Measurements from ENCODE around the gene ULK4.

ULK4 gene

GRCh38 chr3:41708176-41708575 is 253.7 kb downstream of the ULK4 start:
- H2AFZ ChIP-seq (ENCODE audit: low read length): no peak overlapping the region
- H3K36me3 ChIP-seq (ENCODE audit: insufficient read depth, low read length): no peaks in the 10 kb centered on the region
- no peaks in the 10 kb centered on the region for H3K9me2 ChIP-seq (replicated peaks; ENCODE audit: low read depth, low read length)
- TF ChIP-seq, protein P1, sequence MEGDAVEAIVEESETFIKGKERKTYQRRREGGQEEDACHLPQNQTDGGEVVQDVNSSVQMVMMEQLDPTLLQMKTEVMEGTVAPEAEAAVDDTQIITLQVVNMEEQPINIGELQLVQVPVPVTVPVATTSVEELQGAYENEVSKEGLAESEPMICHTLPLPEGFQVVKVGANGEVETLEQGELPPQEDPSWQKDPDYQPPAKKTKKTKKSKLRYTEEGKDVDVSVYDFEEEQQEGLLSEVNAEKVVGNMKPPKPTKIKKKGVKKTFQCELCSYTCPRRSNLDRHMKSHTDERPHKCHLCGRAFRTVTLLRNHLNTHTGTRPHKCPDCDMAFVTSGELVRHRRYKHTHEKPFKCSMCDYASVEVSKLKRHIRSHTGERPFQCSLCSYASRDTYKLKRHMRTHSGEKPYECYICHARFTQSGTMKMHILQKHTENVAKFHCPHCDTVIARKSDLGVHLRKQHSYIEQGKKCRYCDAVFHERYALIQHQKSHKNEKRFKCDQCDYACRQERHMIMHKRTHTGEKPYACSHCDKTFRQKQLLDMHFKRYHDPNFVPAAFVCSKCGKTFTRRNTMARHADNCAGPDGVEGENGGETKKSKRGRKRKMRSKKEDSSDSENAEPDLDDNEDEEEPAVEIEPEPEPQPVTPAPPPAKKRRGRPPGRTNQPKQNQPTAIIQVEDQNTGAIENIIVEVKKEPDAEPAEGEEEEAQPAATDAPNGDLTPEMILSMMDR (conservative IDR thresholded peaks at IDR 0.05; ENCODE audit: low read length): no peak
- TF ChIP-seq EZH2phosphoT487 (IDR thresholded peaks at IDR 0.05; ENCODE audit: borderline replicate concordance): no peak
- H3K27me3 ChIP-seq (ENCODE audit: insufficient read depth, low read length, poor library complexity, severe bottlenecking): no peaks in the 10 kb centered on the region
- no peaks in the 10 kb centered on the region for H3K9me3 ChIP-seq (ENCODE audit: insufficient read depth, low read depth, low read length)
- no peaks in the 10 kb centered on the region for H3K79me2 ChIP-seq (ENCODE audit: insufficient read depth, low read length)
- no peaks in the 10 kb centered on the region for H4K20me1 ChIP-seq (ENCODE audit: insufficient read depth, low read length, poor library complexity, severe bottlenecking)
- peaks cover 7% of the 10 kb centered on the region for H3K4me1 ChIP-seq (ENCODE audit: insufficient read depth, low read length, poor library complexity, severe bottlenecking)
- H3K4me2 ChIP-seq (ENCODE audit: low read depth, low read length, poor library complexity, severe bottlenecking): no peak overlapping the region
- H3F3A ChIP-seq (ENCODE audit: low read depth): no peaks in the 10 kb centered on the region
- H3K4me3 ChIP-seq (ENCODE audit: low read length, poor library complexity, severe bottlenecking): no peak overlapping the region
- H3K9ac ChIP-seq (ENCODE audit: low read depth, low read length, poor library complexity, severe bottlenecking): no peak overlapping the region

DNA sequence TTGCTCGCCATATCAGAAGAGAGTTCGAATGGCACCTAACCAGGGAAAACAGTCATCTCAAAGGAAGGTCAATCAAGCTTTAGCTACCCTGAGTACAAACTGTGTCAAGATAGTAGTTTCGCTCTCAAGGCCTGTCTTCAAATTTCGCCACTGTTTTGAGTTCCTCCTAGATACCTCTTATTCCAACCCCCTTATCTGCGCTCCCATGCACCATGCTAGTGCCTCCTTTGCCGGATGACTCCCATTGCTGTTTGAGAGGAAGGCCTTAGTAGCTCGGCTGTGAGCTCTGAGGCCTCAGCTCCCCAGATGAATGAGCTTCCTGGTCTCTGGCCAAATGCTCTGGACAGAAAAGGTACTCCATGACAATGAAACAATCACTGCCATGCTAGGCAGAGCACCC is 256.0 kb downstream of the ULK4 start:
- Histone ChIP-seq H3K4me2 (ENCODE audit: low read depth, low read length, poor library complexity, severe bottlenecking) (no peak overlapping the region), H3K36me3 (ENCODE audit: insufficient read depth, low read length) (no peaks in the 10 kb centered on the region), H3K9me2 (replicated peaks; ENCODE audit: low read depth, low read length) (no peaks in the 10 kb centered on the region), H3K4me3 (ENCODE audit: low read length, poor library complexity, severe bottlenecking) (no peak overlapping the region), H3K27me3 (ENCODE audit: insufficient read depth, low read length, poor library complexity, severe bottlenecking) (no peaks in the 10 kb centered on the region), H3K9ac (ENCODE audit: low read depth, low read length, poor library complexity, severe bottlenecking) (no peak overlapping the region), H3K9me3 (ENCODE audit: insufficient read depth, low read depth, low read length) (no peaks in the 10 kb centered on the region), H3K79me2 (ENCODE audit: insufficient read depth, low read length) (no peaks in the 10 kb centered on the region), H4K20me1 (ENCODE audit: insufficient read depth, low read length, poor library complexity, severe bottlenecking) (no peaks in the 10 kb centered on the region), H2AFZ (ENCODE audit: low read length) (no peak overlapping the region), H3F3A (ENCODE audit: low read depth) (no peaks in the 10 kb centered on the region), H3K4me1 (ENCODE audit: insufficient read depth, low read length, poor library complexity, severe bottlenecking) (no peaks in the 10 kb centered on the region)
- no peak for TF ChIP-seq EZH2phosphoT487 (IDR thresholded peaks at IDR 0.05; ENCODE audit: borderline replicate concordance)
- TF ChIP-seq, protein P1 (conservative IDR thresholded peaks at IDR 0.05; ENCODE audit: low read length): no peak

DNA sequence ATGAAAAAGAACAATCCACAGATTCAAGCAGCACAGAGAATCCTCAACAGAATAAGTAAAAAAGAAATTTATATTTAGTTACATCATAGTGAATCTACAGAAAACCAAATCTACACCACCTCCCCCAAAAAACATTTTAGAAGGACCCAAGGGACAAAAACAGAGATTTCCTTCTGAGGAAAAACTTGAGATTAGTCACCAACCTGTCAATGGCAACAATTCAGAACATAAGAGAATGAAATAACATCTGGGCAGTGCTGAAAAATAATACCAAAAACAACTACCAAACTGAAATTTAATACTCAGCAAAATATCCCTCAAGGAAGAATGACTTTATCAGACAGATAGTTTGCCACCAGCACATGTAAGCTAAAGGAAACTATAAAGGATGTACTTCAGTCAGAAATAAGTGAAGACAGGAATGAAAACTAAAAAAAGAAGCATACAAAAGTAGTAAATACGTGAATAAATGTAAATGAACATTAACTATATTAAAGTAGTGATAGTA is 260.7 kb downstream of the ULK4 start:
- Histone ChIP-seq H3K9ac (ENCODE audit: low read depth, low read length, poor library complexity, severe bottlenecking) (no peak overlapping the region), H3K9me3 (ENCODE audit: insufficient read depth, low read depth, low read length) (no peaks in the 10 kb centered on the region), H3F3A (ENCODE audit: low read depth) (no peaks in the 10 kb centered on the region), H3K4me2 (ENCODE audit: low read depth, low read length, poor library complexity, severe bottlenecking) (no peak overlapping the region), H4K20me1 (ENCODE audit: insufficient read depth, low read length, poor library complexity, severe bottlenecking) (no peaks in the 10 kb centered on the region), H3K9me2 (replicated peaks; ENCODE audit: low read depth, low read length) (no peaks in the 10 kb centered on the region), H3K36me3 (ENCODE audit: insufficient read depth, low read length) (no peaks in the 10 kb centered on the region), H3K27me3 (ENCODE audit: insufficient read depth, low read length, poor library complexity, severe bottlenecking) (no peaks in the 10 kb centered on the region), H3K4me1 (ENCODE audit: insufficient read depth, low read length, poor library complexity, severe bottlenecking) (no peaks in the 10 kb centered on the region), H2AFZ (ENCODE audit: low read length) (no peak overlapping the region), H3K79me2 (ENCODE audit: insufficient read depth, low read length) (no peaks in the 10 kb centered on the region), H3K4me3 (ENCODE audit: low read length, poor library complexity, severe bottlenecking) (no peak overlapping the region)
- no peak for TF ChIP-seq EZH2phosphoT487 (IDR thresholded peaks at IDR 0.05; ENCODE audit: borderline replicate concordance)
- TF ChIP-seq, protein P1 (conservative IDR thresholded peaks at IDR 0.05; ENCODE audit: low read length): no peak
